ENCODE data around the gene DENND6A. TPM values are rescaled to one million over a fixed set of nuclear protein-coding genes. Genes with fewer than 3 reads are reported as not detected.
"Not testable (repeated sequence)": the region's sequence is repeated elsewhere in the genome, so short reads cannot be mapped to it uniquely, and the experiment has no call there.

Gene DENND6A
- polyA plus RNA-seq, 1 experiment, result 10.8 TPM

DNA sequence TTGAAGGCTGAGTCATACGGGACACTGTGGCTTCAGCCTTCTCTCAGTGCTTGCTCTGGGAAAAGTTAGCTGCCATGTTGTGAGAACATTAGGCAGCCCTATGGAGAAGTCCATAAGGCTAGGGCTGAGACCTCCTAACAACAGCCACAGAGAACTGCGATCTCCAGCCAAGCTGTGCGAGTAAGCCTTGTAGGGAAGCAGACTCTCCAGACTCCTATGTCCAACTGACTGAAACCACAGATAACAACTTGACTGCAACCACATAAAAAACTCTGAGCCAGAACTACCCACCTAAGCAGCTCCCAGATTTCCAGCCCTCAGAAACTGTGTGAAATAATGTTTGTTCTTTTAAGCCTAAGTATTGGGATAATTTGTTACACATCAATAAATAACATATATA is 40.7 kb downstream of the DENND6A start:
- no peak for DNase-seq (ENCODE audit: low read depth, low spot score)
- TF ChIP-seq CTCF (IDR thresholded peaks at IDR 0.05; ENCODE audit: low read depth, low read length), result no peak
- H3K4me3 ChIP-seq (ENCODE audit: low read depth, low read length), result no peak overlapping the region
- ChIA-PET POLR2A (no interaction called here), CTCF (no interaction called here)
- no peaks in the 10 kb centered on the region for H3K9me3 ChIP-seq (ENCODE audit: control insufficient read depth, insufficient read depth, low read length)
- H3K27me3 ChIP-seq (ENCODE audit: control insufficient read depth, insufficient read depth, low read length), result no peaks in the 10 kb centered on the region
- no peak overlapping the region for H3K27ac ChIP-seq (ENCODE audit: low read depth, low read length)

- POLR2A ChIA-PET, result no interaction called here
Measured at GRCh38 chr3:57647292-57647940, 45.5 kb downstream of the DENND6A start.

GRCh38 chr3:57646723-57647122 is 46.2 kb downstream of the DENND6A start:
- no peak overlapping the region for H3K27ac ChIP-seq (ENCODE audit: low read depth, low read length)
- POLR2A ChIA-PET, result no interaction called here
- no peaks in the 10 kb centered on the region for H3K9me3 ChIP-seq (ENCODE audit: control insufficient read depth, insufficient read depth, low read length)
- TF ChIP-seq CTCF (IDR thresholded peaks at IDR 0.05; ENCODE audit: low read depth, low read length), result no peak
- CTCF ChIA-PET, result no interaction called here
- no peaks in the 10 kb centered on the region for H3K27me3 ChIP-seq (ENCODE audit: control insufficient read depth, insufficient read depth, low read length)
- no peak for DNase-seq (ENCODE audit: low read depth, low spot score)
- H3K4me3 ChIP-seq (ENCODE audit: low read depth, low read length), result no peak overlapping the region

More at GRCh38 chr3:57647292-57647940, 45.5 kb downstream of the DENND6A start:
- no peak overlapping the region for H3K27ac ChIP-seq (ENCODE audit: low read depth, low read length)
- no peaks in the 10 kb centered on the region for H3K9me3 ChIP-seq (ENCODE audit: control insufficient read depth, insufficient read depth, low read length)
- no peak for TF ChIP-seq CTCF (IDR thresholded peaks at IDR 0.05; ENCODE audit: low read depth, low read length)
- CTCF ChIA-PET, result no interaction called here
- no peak overlapping the region for H3K4me3 ChIP-seq (ENCODE audit: low read depth, low read length)
- H3K27me3 ChIP-seq (ENCODE audit: control insufficient read depth, insufficient read depth, low read length), result no peaks in the 10 kb centered on the region
- DNase-seq (ENCODE audit: low read depth, low spot score), result no peak

GRCh38 chr3:57644740-57645139 is 48.1 kb downstream of the DENND6A start:
- no peak for DNase-seq (ENCODE audit: low read depth, low spot score)
- Histone ChIP-seq H3K4me3 (ENCODE audit: low read depth, low read length) (no peak overlapping the region), H3K27me3 (ENCODE audit: control insufficient read depth, insufficient read depth, low read length) (no peaks in the 10 kb centered on the region), H3K27ac (ENCODE audit: low read depth, low read length) (no peak overlapping the region), H3K9me3 (ENCODE audit: control insufficient read depth, insufficient read depth, low read length) (no peaks in the 10 kb centered on the region)
- TF ChIP-seq CTCF (IDR thresholded peaks at IDR 0.05; ENCODE audit: low read depth, low read length), result no peak
- ChIA-PET CTCF (no interaction called here), POLR2A (no interaction called here)

DNA sequence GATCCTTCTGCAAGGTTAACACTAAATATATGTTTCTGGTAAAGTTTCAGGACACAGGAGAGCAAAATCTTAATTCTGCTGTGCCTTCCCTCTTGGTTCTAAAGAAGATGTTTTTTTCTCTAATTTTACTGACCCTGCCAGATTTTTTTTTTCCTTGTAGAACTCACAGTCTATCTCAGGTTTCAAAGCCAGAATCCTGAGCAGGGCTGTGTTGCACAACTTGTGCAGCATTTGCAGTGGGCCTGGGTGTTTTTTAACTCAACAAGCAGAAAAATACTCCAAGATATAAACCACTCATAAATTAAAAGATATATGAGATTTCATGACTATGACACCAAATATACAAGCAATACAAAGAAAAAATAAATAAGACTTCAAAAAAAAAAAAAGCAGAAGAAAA is 55.5 kb downstream of the DENND6A start:
- no peaks in the 10 kb centered on the region for H3K27me3 ChIP-seq (ENCODE audit: control insufficient read depth, insufficient read depth, low read length)
- DNase-seq (ENCODE audit: low read depth, low spot score), result peak; percentile 11
- CTCF ChIA-PET, result interaction anchor here (1.0 kb wide), 1 partner anchor 215 kb away, joined by 3 read pairs; no protein-coding TSS in a partner anchor
- TF ChIP-seq CTCF (IDR thresholded peaks at IDR 0.05; ENCODE audit: low read depth, low read length), result no peak
- H3K27ac ChIP-seq (ENCODE audit: low read depth, low read length), result no peak overlapping the region
- H3K4me3 ChIP-seq (ENCODE audit: low read depth, low read length), result no peak overlapping the region
- H3K9me3 ChIP-seq (ENCODE audit: control insufficient read depth, insufficient read depth, low read length), result no peaks in the 10 kb centered on the region
- POLR2A ChIA-PET, result no interaction called here

DNA sequence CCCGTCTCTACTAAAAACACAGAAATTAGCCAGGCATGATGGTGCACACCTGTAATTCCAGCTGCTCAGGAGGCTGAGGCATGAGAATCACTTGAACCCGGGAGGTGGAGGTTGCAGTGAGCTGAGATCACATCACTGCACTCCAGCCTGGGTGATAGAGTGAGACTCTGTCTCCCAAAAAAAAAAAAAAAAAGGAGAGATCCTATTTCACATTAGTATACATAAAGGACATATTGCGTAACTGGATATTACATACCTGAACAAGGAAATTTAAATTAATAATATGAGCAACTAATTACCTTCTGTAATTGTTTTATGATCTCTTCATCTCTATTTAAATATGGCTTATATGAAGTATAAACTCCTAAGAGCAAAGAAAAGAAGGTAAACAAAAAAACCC is 58.6 kb downstream of the DENND6A start:
- H3K27ac ChIP-seq (ENCODE audit: low read depth, low read length); DNase-seq (ENCODE audit: low read depth, low spot score); H3K9me3 ChIP-seq (ENCODE audit: control insufficient read depth, insufficient read depth, low read length); CTCF ChIA-PET; H3K4me3 ChIP-seq (ENCODE audit: low read depth, low read length); POLR2A ChIA-PET; H3K27me3 ChIP-seq (ENCODE audit: control insufficient read depth, insufficient read depth, low read length): not testable (repeated sequence)

All from AG04450 (cell line).